ENCODE results near the gene RAPH1.

Gene RAPH1

GRCh38 chr2:203535078-203535783, at the start of gene RAPH1:
Gene RAPH1, minus strand, starts transcription at chr2:203535301. Its CDS starts 39,948 bp downstream, at chr2:203495353.
- DNase-seq, result peak; percentile 68

GRCh38 chr2:203584784-203585183, 49.7 kb upstream of the RAPH1 start:
- DNase-seq, result no peak

GRCh38 chr2:203583701-203584100, 48.6 kb upstream of the RAPH1 start:
- no peak for DNase-seq

GRCh38 chr2:203583084-203583695, 48.1 kb upstream of the RAPH1 start:
- no peak for DNase-seq

GRCh38 chr2:203582468-203582867, 47.4 kb upstream of the RAPH1 start:
- no peak for DNase-seq

GRCh38 chr2:203580844-203581243, 45.7 kb upstream of the RAPH1 start:
- DNase-seq, result no peak

- DNase-seq, result no peak
Observed at GRCh38 chr2:203579730-203580129, 44.6 kb upstream of the RAPH1 start.

GRCh38 chr2:203578759-203579643, 43.9 kb upstream of the RAPH1 start:
- DNase-seq, result peak; percentile 74

- DNase-seq, result no peak
Observed at GRCh38 chr2:203574824-203575223, 39.7 kb upstream of the RAPH1 start.

GRCh38 chr2:203572316-203572715, 37.2 kb upstream of the RAPH1 start:
- no peak for DNase-seq

- no peak for DNase-seq
Observed at GRCh38 chr2:203569677-203570316, 34.7 kb upstream of the RAPH1 start.

GRCh38 chr2:203567691-203568090, 32.6 kb upstream of the RAPH1 start:
- DNase-seq, result no peak

- no peak for DNase-seq
Observed at GRCh38 chr2:203566161-203566560, 31.1 kb upstream of the RAPH1 start.

GRCh38 chr2:203565076-203565475, 30.0 kb upstream of the RAPH1 start:
- DNase-seq, result no peak

GRCh38 chr2:203562268-203562667, 27.2 kb upstream of the RAPH1 start:
- no peak for DNase-seq

GRCh38 chr2:203559641-203560040, 24.5 kb upstream of the RAPH1 start:
- no peak for DNase-seq

GRCh38 chr2:203553784-203554183, 18.7 kb upstream of the RAPH1 start:
- DNase-seq, result no peak

- DNase-seq, result no peak
Observed at GRCh38 chr2:203551778-203552177, 16.7 kb upstream of the RAPH1 start.

GRCh38 chr2:203550266-203550665, 15.2 kb upstream of the RAPH1 start:
- no peak for DNase-seq

- DNase-seq, result no peak
Observed at GRCh38 chr2:203549406-203549805, 14.3 kb upstream of the RAPH1 start.

- no peak for DNase-seq
Observed at GRCh38 chr2:203548887-203549286, 13.8 kb upstream of the RAPH1 start.

- DNase-seq, result no peak
Observed at GRCh38 chr2:203547356-203547755, 12.3 kb upstream of the RAPH1 start.

GRCh38 chr2:203544402-203544801, 9.3 kb upstream of the RAPH1 start:
- no peak for DNase-seq

Measured in DMS79 (cell line).